ENCODE data around the gene PEX10.

PEX10 gene

GRCh38 chr1:2400576-2400909, 11.8 kb downstream of the PEX10 start:
- H3K4me3 ChIP-seq (ENCODE audit: low read length): no peak overlapping the region
- DNase-seq (ENCODE audit: low read depth): no peak
- no peak for TF ChIP-seq CTCF (conservative IDR thresholded peaks at IDR 0.05; ENCODE audit: low read length)

DNA sequence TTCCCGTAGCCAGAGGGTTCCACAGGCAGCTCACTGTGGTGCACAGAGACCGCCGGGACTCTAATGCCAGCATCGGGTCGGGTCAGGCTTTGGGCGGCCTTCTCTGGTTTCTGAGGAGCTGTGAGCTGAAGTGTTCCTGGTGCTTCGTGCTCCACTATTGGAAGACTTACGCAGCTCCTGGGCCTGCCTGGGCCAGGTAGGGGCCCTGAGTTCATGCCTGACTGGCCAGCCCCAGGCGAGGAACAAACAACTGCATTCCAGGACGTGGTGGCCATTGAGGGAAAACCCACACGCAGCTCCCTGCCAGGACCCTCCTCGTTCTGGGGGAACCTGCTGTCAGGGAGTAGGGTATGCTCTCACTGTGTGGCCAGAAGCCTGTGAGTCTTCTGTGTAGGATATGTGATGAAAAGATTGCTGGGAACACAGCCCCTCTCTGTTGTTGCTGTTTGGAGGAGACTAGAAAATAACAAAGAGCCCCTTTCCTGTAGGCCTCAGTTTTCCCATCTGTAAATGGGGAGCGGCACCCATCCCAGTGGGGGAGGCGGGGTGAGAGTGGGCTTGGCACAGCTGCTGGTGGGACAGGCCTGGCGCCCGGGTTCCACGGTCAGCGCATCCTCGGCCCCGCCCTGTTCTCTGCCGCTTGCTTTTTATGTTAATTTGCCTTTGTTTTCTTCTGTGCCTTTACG, 12.3 kb downstream of the PEX10 start:
- no peak for DNase-seq (ENCODE audit: low read depth)
- no peak overlapping the region for H3K4me3 ChIP-seq (ENCODE audit: low read length)
- no peak for TF ChIP-seq CTCF (conservative IDR thresholded peaks at IDR 0.05; ENCODE audit: low read length)

- H3K4me3 ChIP-seq (ENCODE audit: low read length): no peak overlapping the region
- no peak for TF ChIP-seq CTCF (conservative IDR thresholded peaks at IDR 0.05; ENCODE audit: low read length)
- no peak for DNase-seq (ENCODE audit: low read depth)
These were observed 13.5 kb downstream of the PEX10 start for GRCh38 chr1:2398871-2399270.

DNA sequence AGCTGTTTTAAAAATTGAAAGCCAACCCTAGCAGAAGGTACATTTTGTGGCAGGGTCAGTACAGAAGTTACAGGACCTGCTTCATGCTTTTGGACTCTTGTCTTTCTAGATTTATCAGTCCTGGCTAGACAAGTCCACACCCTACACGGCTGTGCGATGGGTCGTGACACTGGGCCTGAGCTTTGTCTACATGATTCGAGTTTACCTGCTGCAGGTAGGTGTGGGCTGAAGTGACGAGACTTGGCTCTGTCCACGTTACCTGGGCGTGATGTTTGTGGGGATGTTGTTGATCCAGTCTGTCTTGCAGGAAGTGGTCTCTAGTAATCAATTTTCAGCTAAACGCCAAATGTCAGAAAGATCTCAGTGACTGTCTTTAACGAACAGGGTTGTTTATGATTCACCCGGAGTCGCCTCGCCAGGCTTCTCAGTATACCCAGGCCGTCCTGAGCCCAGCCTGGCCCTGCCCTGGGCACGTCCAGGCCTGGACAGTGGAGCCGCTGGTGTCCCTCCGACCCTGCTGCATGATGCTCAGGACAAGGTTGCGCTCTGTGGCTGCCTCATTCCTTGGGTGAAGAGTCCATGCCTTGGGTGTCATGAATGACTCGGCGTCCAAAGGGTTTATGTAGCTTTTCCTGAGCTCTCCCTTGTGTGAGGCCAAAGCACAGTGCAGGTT, 15.2 kb downstream of the PEX10 start:
- no peak for TF ChIP-seq CTCF (conservative IDR thresholded peaks at IDR 0.05; ENCODE audit: low read length)
- H3K4me3 ChIP-seq (ENCODE audit: low read length): no peak overlapping the region
- DNase-seq (ENCODE audit: low read depth): no peak

DNA sequence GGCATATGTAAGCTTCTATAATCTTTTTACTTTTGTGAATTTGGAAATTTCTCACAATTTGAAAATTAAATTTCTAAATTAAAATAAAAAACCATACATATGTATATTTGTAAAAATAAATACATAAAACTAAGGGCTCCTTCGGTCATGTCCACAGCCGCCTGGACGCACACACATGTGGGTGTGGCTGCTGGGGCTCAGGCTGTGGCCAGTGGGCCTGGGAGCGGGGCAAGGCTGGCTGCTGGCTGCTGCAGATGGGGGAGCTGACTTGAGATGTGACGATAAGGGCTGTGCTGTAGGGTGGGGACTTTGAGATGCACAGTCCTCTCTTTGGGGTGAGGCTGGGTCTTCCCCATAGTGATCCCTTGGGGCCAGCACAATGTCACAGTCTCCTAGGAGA, 15.9 kb downstream of the PEX10 start:
- DNase-seq (ENCODE audit: low read depth): no peak
- no peak for TF ChIP-seq CTCF (conservative IDR thresholded peaks at IDR 0.05; ENCODE audit: low read length)
- H3K4me3 ChIP-seq (ENCODE audit: low read length): no peak overlapping the region

GRCh38 chr1:2396059-2396458, 16.3 kb downstream of the PEX10 start:
- TF ChIP-seq CTCF (conservative IDR thresholded peaks at IDR 0.05; ENCODE audit: low read length): no peak

DNA sequence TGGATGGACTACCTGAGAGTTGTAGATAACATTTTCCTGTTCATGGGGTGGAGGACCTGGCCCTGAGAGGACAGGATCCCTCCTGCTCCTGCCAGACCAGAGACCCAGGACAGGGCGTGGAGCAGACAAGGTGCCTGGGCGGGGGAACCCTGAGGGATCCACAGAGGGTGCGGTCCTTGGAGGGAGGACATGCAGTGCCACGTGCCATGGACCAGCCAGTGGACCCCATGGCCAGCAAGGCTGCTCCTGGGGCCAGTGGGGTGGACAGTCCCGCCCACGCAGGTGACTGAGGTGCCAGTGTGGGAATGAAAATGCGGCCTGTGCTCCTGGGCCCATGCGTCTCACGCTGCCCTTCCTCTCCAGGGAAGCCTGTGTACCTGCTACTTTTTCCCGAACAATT, 17.1 kb downstream of the PEX10 start:
- H3K4me3 ChIP-seq (ENCODE audit: low read length): no peak overlapping the region
- DNase-seq (ENCODE audit: low read depth): no peak
- no peak for TF ChIP-seq CTCF (conservative IDR thresholded peaks at IDR 0.05; ENCODE audit: low read length)

More at GRCh38 chr1:2396059-2396458, 16.3 kb downstream of the PEX10 start:
- DNase-seq (ENCODE audit: low read depth): no peak
- H3K4me3 ChIP-seq (ENCODE audit: low read length): no peak overlapping the region

Measured in AG10803 (cell line).